Mammary epithelial cell (primary cell): Measurements from ENCODE around the gene GZMM.

Source experiments
- EZH2 ChIP-seq: IDR thresholded peaks from 2 replicates; pipeline ENCODE4 v1.6.1; 2012; ENCODE audit warnings: low read length, inconsistent platforms, borderline replicate concordance
- TF ChIP-seq, protein P1 (sequence below), 2 donors: IDR thresholded peaks in 1 of 2; conservative IDR thresholded peaks in 1 of 2; 2 replicates each; pipeline ENCODE4 v1.5.1; 2011 to 2012; ENCODE audit warnings: inconsistent platforms in 2 of 2, low read length in 2 of 2, mild to moderate bottlenecking in 2 of 2, control low read depth in 1 of 2, low read depth in 1 of 2; ENCODE audit not compliant: insufficient read depth in 1 of 2; ENCODE audit errors: extremely low read depth in 1 of 2

GRCh38 chr19:580274-580835 is 36.5 kb downstream of the GZMM start:
- TF ChIP-seq, protein P1, sequence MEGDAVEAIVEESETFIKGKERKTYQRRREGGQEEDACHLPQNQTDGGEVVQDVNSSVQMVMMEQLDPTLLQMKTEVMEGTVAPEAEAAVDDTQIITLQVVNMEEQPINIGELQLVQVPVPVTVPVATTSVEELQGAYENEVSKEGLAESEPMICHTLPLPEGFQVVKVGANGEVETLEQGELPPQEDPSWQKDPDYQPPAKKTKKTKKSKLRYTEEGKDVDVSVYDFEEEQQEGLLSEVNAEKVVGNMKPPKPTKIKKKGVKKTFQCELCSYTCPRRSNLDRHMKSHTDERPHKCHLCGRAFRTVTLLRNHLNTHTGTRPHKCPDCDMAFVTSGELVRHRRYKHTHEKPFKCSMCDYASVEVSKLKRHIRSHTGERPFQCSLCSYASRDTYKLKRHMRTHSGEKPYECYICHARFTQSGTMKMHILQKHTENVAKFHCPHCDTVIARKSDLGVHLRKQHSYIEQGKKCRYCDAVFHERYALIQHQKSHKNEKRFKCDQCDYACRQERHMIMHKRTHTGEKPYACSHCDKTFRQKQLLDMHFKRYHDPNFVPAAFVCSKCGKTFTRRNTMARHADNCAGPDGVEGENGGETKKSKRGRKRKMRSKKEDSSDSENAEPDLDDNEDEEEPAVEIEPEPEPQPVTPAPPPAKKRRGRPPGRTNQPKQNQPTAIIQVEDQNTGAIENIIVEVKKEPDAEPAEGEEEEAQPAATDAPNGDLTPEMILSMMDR (conservative IDR thresholded peaks at IDR 0.05 in 1 of 2, IDR thresholded peaks at IDR 0.05 in 1 of 2; ENCODE audit: extremely low read depth in 1 of 2, insufficient read depth in 1 of 2, low read depth in 1 of 2, low read length in 2 of 2), result no peak
- TF ChIP-seq EZH2, result no peak
